ENCODE results near the gene APOBEC3F. TPM values are rescaled to one million over a fixed set of nuclear protein-coding genes. Genes with fewer than 3 reads are reported as not detected.

Gene APOBEC3F
- total and polyA plus RNA-seq, 2 of the 13 experiments (the other 11 are each of a cell fraction or from before 2014, with no cell fraction given): 2.9 to 3.7 TPM

DNA sequence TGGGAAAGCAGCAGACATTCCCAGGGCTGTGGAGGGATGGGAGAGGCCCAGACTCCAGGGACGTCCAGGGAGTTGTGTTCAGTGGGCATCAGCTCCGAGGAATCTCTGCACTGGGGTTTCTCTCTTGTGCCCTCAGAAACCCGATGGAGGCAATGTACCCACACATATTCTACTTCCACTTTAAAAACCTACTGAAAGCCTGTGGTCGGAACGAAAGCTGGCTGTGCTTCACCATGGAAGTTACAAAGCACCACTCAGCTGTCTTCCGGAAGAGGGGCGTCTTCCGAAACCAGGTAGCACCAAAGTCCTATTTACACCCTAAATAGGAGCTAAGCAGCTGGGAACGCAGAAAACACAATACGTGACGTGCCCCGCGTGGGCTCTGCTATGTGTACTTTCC, 11.4 kb upstream of the APOBEC3F start:
- DNase-seq (ENCODE audit: low spot score) (no peak), FAIRE-seq (no peak), ATAC-seq (no peak)
- TF ChIP-seq ZFX (CRISPR knock-in tag; IDR thresholded peaks at IDR 0.05; ENCODE audit: low read depth) (no peak), ZNF354B (CRISPR knock-in tag; IDR thresholded peaks at IDR 0.05) (no peak), ZBTB20 (CRISPR knock-in tag; IDR thresholded peaks at IDR 0.05; ENCODE audit: borderline replicate concordance, low read depth) (no peak), ZZZ3 (CRISPR knock-in tag; IDR thresholded peaks at IDR 0.05; ENCODE audit: borderline replicate concordance) (no peak), ZNF317 (CRISPR knock-in tag; IDR thresholded peaks at IDR 0.05) (no peak), ZFP36 (IDR thresholded peaks at IDR 0.05; ENCODE audit: borderline replicate concordance, low read depth, low read length, partially characterized antibody) (no peak), MATR3 (CRISPR knock-in tag; IDR thresholded peaks at IDR 0.05) (no peak), KLF6 (CRISPR knock-in tag; IDR thresholded peaks at IDR 0.05) (no peak), ZNF383 (CRISPR knock-in tag; IDR thresholded peaks at IDR 0.05; ENCODE audit: borderline replicate concordance) (no peak), HNRNPK (IDR thresholded peaks at IDR 0.05; ENCODE audit: low read depth, low read length, poor library complexity, severe bottlenecking) (no peak), GTF3A (CRISPR knock-in tag; conservative IDR thresholded peaks at IDR 0.05) (no peak), ZNF75D (CRISPR knock-in tag; IDR thresholded peaks at IDR 0.05; ENCODE audit: borderline replicate concordance) (no peak), SMAD3 (CRISPR knock-in tag; IDR thresholded peaks at IDR 0.05) (no peak)
- TF ChIP-seq, protein P1, sequence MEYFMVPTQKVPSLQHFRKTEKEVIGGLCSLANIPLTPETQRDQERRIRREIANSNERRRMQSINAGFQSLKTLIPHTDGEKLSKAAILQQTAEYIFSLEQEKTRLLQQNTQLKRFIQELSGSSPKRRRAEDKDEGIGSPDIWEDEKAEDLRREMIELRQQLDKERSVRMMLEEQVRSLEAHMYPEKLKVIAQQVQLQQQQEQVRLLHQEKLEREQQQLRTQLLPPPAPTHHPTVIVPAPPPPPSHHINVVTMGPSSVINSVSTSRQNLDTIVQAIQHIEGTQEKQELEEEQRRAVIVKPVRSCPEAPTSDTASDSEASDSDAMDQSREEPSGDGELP (IDR thresholded peaks at IDR 0.05; ENCODE audit: borderline replicate concordance, low read depth): no peak
- TF ChIP-seq, protein P2, sequence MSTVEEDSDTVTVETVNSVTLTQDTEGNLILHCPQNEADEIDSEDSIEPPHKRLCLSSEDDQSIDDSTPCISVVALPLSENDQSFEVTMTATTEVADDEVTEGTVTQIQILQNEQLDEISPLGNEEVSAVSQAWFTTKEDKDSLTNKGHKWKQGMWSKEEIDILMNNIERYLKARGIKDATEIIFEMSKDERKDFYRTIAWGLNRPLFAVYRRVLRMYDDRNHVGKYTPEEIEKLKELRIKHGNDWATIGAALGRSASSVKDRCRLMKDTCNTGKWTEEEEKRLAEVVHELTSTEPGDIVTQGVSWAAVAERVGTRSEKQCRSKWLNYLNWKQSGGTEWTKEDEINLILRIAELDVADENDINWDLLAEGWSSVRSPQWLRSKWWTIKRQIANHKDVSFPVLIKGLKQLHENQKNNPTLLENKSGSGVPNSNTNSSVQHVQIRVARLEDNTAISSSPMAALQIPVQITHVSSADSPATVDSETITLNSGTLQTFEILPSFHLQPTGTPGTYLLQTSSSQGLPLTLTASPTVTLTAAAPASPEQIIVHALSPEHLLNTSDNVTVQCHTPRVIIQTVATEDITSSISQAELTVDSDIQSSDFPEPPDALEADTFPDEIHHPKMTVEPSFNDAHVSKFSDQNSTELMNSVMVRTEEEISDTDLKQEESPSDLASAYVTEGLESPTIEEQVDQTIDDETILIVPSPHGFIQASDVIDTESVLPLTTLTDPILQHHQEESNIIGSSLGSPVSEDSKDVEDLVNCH (CRISPR knock-in tag; IDR thresholded peaks at IDR 0.05): no peak
- TF ChIP-seq, protein P3, sequence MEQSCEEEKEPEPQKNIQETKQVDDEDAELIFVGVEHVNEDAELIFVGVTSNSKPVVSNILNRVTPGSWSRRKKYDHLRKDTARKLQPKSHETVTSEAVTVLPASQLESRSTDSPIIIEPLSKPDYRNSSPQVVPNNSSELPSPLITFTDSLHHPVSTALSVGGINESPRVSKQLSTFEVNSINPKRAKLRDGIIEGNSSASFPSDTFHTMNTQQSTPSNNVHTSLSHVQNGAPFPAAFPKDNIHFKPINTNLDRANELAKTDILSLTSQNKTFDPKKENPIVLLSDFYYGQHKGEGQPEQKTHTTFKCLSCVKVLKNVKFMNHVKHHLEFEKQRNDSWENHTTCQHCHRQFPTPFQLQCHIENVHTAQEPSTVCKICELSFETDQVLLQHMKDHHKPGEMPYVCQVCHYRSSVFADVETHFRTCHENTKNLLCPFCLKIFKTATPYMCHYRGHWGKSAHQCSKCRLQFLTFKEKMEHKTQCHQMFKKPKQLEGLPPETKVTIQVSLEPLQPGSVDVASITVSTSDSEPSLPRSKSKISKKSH (CRISPR knock-in tag; IDR thresholded peaks at IDR 0.05; ENCODE audit: borderline replicate concordance): no peak
- Histone ChIP-seq H4K20me1 (ENCODE audit: insufficient read depth, low read length) (no peaks in the 10 kb centered on the region), H3K4me1 (ENCODE audit: insufficient read depth, low read length) (peaks cover 12% of the 10 kb centered on the region), H3K9me3 (ENCODE audit: low read length) (no peaks in the 10 kb centered on the region), H3K27ac (ENCODE audit: extremely low read length, insufficient read depth, low read length) (no peak overlapping the region), H3K9ac (ENCODE audit: insufficient read depth, low read depth, low read length) (no peak overlapping the region), H2AFZ (ENCODE audit: low read length) (no peak overlapping the region), H3K27me3 (ENCODE audit: control insufficient read depth in 1 of 2, insufficient read depth in 2 of 2, low read length in 2 of 2) (no peaks in the 10 kb centered on the region; a peak in 1 of 5 replicates), H3K79me2 (ENCODE audit: insufficient read depth, low read length) (no peaks in the 10 kb centered on the region), H3K4me3 (replicated peaks in 1 of 3; ENCODE audit: insufficient read depth in 1 of 3, low read depth in 2 of 3, low read length in 3 of 3) (no peak overlapping the region), H3K36me3 (replicated peaks in 1 of 2; ENCODE audit: control insufficient read depth in 1 of 2, insufficient read depth in 2 of 2, low read length in 2 of 2) (no peaks in the 10 kb centered on the region), H3K4me2 (ENCODE audit: low read depth, low read length) (no peak overlapping the region)
- POLR2A ChIA-PET: no interaction called here
- intact Hi-C loops (cut with micrococcal nuclease; ENCODE audit: unreplicated experiment) (no loop called here), in situ Hi-C loops (cut with HindIII; ENCODE audit: extremely low pct_ligation_motif_present, low pct_unique_long_range_greater_than_20kb) (no loop called here)
- no TSS peak for BruUV-seq (replicated peaks)
- 72% methylated on average over 13 of the region's 13 CpGs for WGBS (ENCODE audit: low lambda C conversion rate)
- CTCF ChIA-PET (ENCODE audit: low intra/inter-chr PET ratio, low total read pairs): no interaction called here
